Thyroid gland (tissue), 4 donors: ENCODE results near the gene CSAD.

Experiments
- CTCF ChIP-seq, 6 experiments: fragments of 200-600 bp in 3 of 6; fragments of 450-650 bp in 3 of 6; sonication (generic) in 3 of 6; IDR thresholded peaks; one replicate each; pipeline ENCODE4 v1.5.1; 2016 to 2019; ENCODE audit warnings: antibody characterized with exemption in 6 of 6, mild to moderate bottlenecking in 2 of 6, inconsistent platforms in 1 of 6, moderate library complexity in 1 of 6
- POLR2A ChIP-seq, 2 donors: fragments of 450-650 bp; IDR thresholded peaks; one replicate each; pipeline ENCODE4 v1.6.1; 2017; ENCODE audit warnings: antibody characterized with exemption in 2 of 2, mild to moderate bottlenecking in 2 of 2, moderate library complexity in 1 of 2

- TF ChIP-seq POLR2A (IDR thresholded peaks at IDR 0.05), result no peak
- no peak for TF ChIP-seq CTCF (IDR thresholded peaks at IDR 0.05)
Observed at GRCh38 chr12:53115112-53115890, 65.4 kb downstream of the CSAD start.
